GM23338 (cell line): ENCODE measurements around the gene KCNMA1. TPM values are rescaled to one million over a fixed set of nuclear protein-coding genes. Genes with fewer than 3 reads are reported as not detected.

Experiments used
- ATAC-seq: fragments of 200-7000 bp; cut with Tn5 transposase; 3 replicates; pipeline ENCODE4 v1.9.1; 2020
- DNase-seq: peaks from one replicate; pipeline ENCODE4 v3.0.0-alpha.2; 2015; ENCODE audit warnings: low spot score
- H2AFZ ChIP-seq: fragments of 200-600 bp; sonication (generic); 2 replicates; pipeline ENCODE4 v1.8.0; 2016; ENCODE audit warnings: antibody characterized with exemption, mild to moderate bottlenecking, moderate library complexity
- H3F3A ChIP-seq: fragments of 200-600 bp; sonication (generic); replicated peaks from 2 replicates; pipeline ENCODE4 v1.8.0; 2017; ENCODE audit warnings: antibody characterized with exemption, mixed run types, low read depth
- H3K27ac ChIP-seq: fragments of 200-600 bp; sonication (generic); 2 replicates; pipeline ENCODE4 v1.6.1; 2016; ENCODE audit warnings: low read depth
- H3K27me3 ChIP-seq: fragments of 200-600 bp; sonication (generic); 2 replicates; pipeline ENCODE4 v1.8.0; 2016; ENCODE audit warnings: mild to moderate bottlenecking, mixed run types, moderate library complexity; ENCODE audit not compliant: insufficient read depth
- H3K36me3 ChIP-seq: fragments of 200-600 bp; sonication (generic); 2 replicates; pipeline ENCODE4 v1.8.0; 2016; ENCODE audit warnings: mild to moderate bottlenecking; ENCODE audit not compliant: insufficient read depth
- H3K4me1 ChIP-seq: fragments of 200-600 bp; sonication (generic); 2 replicates; pipeline ENCODE4 v1.8.0; 2016; ENCODE audit warnings: mild to moderate bottlenecking, moderate library complexity; ENCODE audit not compliant: insufficient read depth
- H3K4me2 ChIP-seq: fragments of 200-600 bp; sonication (generic); 2 replicates; pipeline ENCODE4 v1.7.1; 2017; ENCODE audit warnings: mixed run types
- H3K4me3 ChIP-seq: fragments of 200-600 bp; sonication (generic); 2 replicates; pipeline ENCODE4 v1.6.1; 2016; ENCODE audit warnings: mixed run types
- H3K79me2 ChIP-seq: fragments of 200-600 bp; sonication (generic); replicated peaks from 2 replicates; pipeline ENCODE4 v1.8.0; 2017; ENCODE audit warnings: mild to moderate bottlenecking; ENCODE audit not compliant: insufficient read depth
- H3K9me2 ChIP-seq: fragments of 200-600 bp; sonication (generic); 2 replicates; pipeline ENCODE4 v1.8.0; 2017; ENCODE audit not compliant: insufficient read depth
- H4K20me1 ChIP-seq: fragments of 200-600 bp; sonication (generic); replicated peaks from 2 replicates; pipeline ENCODE4 v1.8.0; 2017; ENCODE audit warnings: mild to moderate bottlenecking; ENCODE audit not compliant: insufficient read depth
- H3K27ac Mint-ChIP-seq: 2 replicates; pipeline ENCODE4 v1.8.0; 2020; ENCODE audit warnings: inconsistent platforms, mild to moderate bottlenecking, moderate library complexity, mixed read lengths
- H3K27me3 Mint-ChIP-seq: 3 replicates; pipeline ENCODE4 v1.8.0; 2022; ENCODE audit warnings: low read depth, mild to moderate bottlenecking, moderate library complexity, mixed read lengths, inconsistent platforms; ENCODE audit not compliant: insufficient read depth, poor library complexity
- H3K36me3 Mint-ChIP-seq: 3 replicates; pipeline ENCODE4 v1.8.0; 2021; ENCODE audit warnings: low read depth, mild to moderate bottlenecking, inconsistent platforms, moderate library complexity, mixed read lengths
- H3K4me1 Mint-ChIP-seq: 3 replicates; pipeline ENCODE4 v1.8.0; 2020; ENCODE audit warnings: mild to moderate bottlenecking, inconsistent platforms, mixed read lengths
- H3K4me3 Mint-ChIP-seq: 3 replicates; pipeline ENCODE4 v1.8.0; 2021; ENCODE audit warnings: moderate library complexity, mild to moderate bottlenecking, inconsistent platforms, mixed read lengths
- H3K9me3 Mint-ChIP-seq: 3 replicates; pipeline ENCODE4 v1.8.0; 2020; ENCODE audit warnings: moderate library complexity, mild to moderate bottlenecking, inconsistent platforms, mixed read lengths
- ETS1 ChIP-seq: IDR thresholded peaks from 2 replicates; pipeline ENCODE4 v1.6.1; 2016; ENCODE audit warnings: antibody characterized with exemption
- JUNB ChIP-seq: IDR thresholded peaks from one replicate; pipeline ENCODE4 v1.6.1; 2016; ENCODE audit warnings: antibody characterized with exemption; ENCODE audit not compliant: unreplicated experiment
- NANOG ChIP-seq: IDR thresholded peaks from 2 replicates; pipeline ENCODE4 v1.6.1; 2016; ENCODE audit warnings: antibody characterized with exemption, borderline replicate concordance
- POLR2AphosphoS5 ChIP-seq: IDR thresholded peaks from 2 replicates; pipeline ENCODE4 v1.6.1; 2016; ENCODE audit warnings: antibody characterized with exemption, low read depth
- ZNF114 ChIP-seq: fragments of 250-450 bp; sonication (Bioruptor Pico); IDR thresholded peaks from 2 replicates; pipeline ENCODE4 v1.5.0; 2020; ENCODE audit warnings: mild to moderate bottlenecking, moderate library complexity
- ZNF331 ChIP-seq: fragments of 250-450 bp; sonication (Bioruptor Pico); IDR thresholded peaks from 2 replicates; pipeline ENCODE4 v1.5.0; 2020; ENCODE audit warnings: low read depth, mild to moderate bottlenecking, moderate library complexity
- polyA plus RNA-seq: library from polyadenylated mRNA; unstranded; fragments of >200 nt; fragmentation: Nextera tagmentation; extraction: Ambion mirVana; gene quantifications from 2 replicates; pipeline ENCODE4 v1.2.1, GENCODE V29; 2016
- total RNA-seq: library from RNA; depleted of rRNA; stranded (reverse); fragments of >200 nt; shearing (Covaris generic); gene quantifications from 2 replicates; pipeline ENCODE4 v1.2.3, GENCODE V29; 2014
- TF ChIP-seq, protein P1 (sequence below), 2 experiments: fragments of 200-600 bp in 1 of 2; sonication (generic) in 1 of 2; conservative IDR thresholded peaks; 2 replicates each; pipeline versions ENCODE4 v1.5.1 to v1.6.1; 2016 to 2017; ENCODE audit warnings: antibody characterized with exemption in 2 of 2, low read depth in 2 of 2, mild to moderate bottlenecking in 2 of 2, moderate library complexity in 1 of 2

The KCNMA1 gene
- total and polyA plus RNA-seq, 2 experiments from 2014 or later: 8.2 to 9.0 TPM

- DNase-seq (peak; percentile 89), ATAC-seq (peak; percentile 84)
- H3K4me2 ChIP-seq: peak overlapping the region; percentile 32; the same call in 1 of the 2 replicates
- no peaks in the 10 kb centered on the region for H3K79me2 ChIP-seq
- Mint-ChIP-seq H3K27ac (no peak overlapping the region), H3K9me3 (no peaks in the 10 kb centered on the region), H3K27me3 (peaks cover 8% of the 10 kb centered on the region), H3K4me3 (no peak overlapping the region), H3K4me1 (peaks cover 54% of the 10 kb centered on the region), H3K36me3 (no peaks in the 10 kb centered on the region)
- H3F3A ChIP-seq: no peaks in the 10 kb centered on the region
- no peaks in the 10 kb centered on the region for H3K36me3 ChIP-seq
- no peaks in the 10 kb centered on the region for H4K20me1 ChIP-seq
- TF ChIP-seq, protein P1, sequence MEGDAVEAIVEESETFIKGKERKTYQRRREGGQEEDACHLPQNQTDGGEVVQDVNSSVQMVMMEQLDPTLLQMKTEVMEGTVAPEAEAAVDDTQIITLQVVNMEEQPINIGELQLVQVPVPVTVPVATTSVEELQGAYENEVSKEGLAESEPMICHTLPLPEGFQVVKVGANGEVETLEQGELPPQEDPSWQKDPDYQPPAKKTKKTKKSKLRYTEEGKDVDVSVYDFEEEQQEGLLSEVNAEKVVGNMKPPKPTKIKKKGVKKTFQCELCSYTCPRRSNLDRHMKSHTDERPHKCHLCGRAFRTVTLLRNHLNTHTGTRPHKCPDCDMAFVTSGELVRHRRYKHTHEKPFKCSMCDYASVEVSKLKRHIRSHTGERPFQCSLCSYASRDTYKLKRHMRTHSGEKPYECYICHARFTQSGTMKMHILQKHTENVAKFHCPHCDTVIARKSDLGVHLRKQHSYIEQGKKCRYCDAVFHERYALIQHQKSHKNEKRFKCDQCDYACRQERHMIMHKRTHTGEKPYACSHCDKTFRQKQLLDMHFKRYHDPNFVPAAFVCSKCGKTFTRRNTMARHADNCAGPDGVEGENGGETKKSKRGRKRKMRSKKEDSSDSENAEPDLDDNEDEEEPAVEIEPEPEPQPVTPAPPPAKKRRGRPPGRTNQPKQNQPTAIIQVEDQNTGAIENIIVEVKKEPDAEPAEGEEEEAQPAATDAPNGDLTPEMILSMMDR (conservative IDR thresholded peaks at IDR 0.05; ENCODE audit: low read depth in 2 of 2): peak; percentile 71 to 74
- no peak for TF ChIP-seq ZNF114 (CRISPR knock-in tag)
- no peak for TF ChIP-seq POLR2AphosphoS5
- no peak for TF ChIP-seq JUNB
- no peak for TF ChIP-seq ZNF331
- H3K4me3 ChIP-seq: no peak overlapping the region
- H3K9me2 ChIP-seq: peaks cover 6% of the 10 kb centered on the region; the same call in 1 of the 2 replicates
- H3K4me1 ChIP-seq: peaks cover 31% of the 10 kb centered on the region
- H3K27ac ChIP-seq: no peak overlapping the region
- H3K27me3 ChIP-seq: no peaks in the 10 kb centered on the region
- H2AFZ ChIP-seq: no peak overlapping the region
Observed at GRCh38 chr10:77082601-77083252, 554.9 kb downstream of the KCNMA1 start.

DNA sequence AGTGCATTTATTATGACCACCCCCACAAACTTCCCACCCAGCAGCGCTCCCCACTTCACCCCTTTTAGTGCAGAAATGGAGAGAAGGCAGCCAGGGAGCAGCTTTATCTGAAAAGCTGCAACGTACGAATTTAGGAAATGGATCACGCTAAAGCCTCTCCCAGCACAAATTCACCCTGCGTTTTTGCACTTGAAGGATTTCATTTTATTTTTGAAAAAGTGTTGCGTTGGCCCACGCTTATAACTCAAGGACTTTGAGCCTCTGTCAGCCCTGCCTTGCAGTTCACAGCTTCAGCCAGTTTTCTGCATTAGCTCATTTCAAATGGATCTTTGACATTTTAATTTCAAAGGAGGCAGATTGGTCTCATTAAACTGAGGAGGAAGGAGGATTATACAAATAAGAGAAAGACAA, 556.1 kb downstream of the KCNMA1 start:
- Histone ChIP-seq H4K20me1 (no peaks in the 10 kb centered on the region), H3K27ac (no peak overlapping the region; the same call in 1 of the 2 replicates), H3K36me3 (no peaks in the 10 kb centered on the region), H3K4me1 (peaks cover 31% of the 10 kb centered on the region), H3K4me3 (peak overlapping the region; percentile 34), H3K79me2 (no peaks in the 10 kb centered on the region), H3K4me2 (peak overlapping the region; percentile 74), H2AFZ (no peak overlapping the region), H3K27me3 (no peaks in the 10 kb centered on the region), H3K9me2 (peaks cover 6% of the 10 kb centered on the region; the same call in 1 of the 2 replicates), H3F3A (no peaks in the 10 kb centered on the region)
- ATAC-seq (peak; percentile 37; the same call in 2 of the 3 replicates), DNase-seq (peak; percentile 45)
- H3K27me3 Mint-ChIP-seq: peaks cover 11% of the 10 kb centered on the region
- peaks cover 57% of the 10 kb centered on the region for H3K4me1 Mint-ChIP-seq
- TF ChIP-seq ETS1: no peak
- peak; percentile 87 for TF ChIP-seq NANOG
- no peaks in the 10 kb centered on the region for H3K9me3 Mint-ChIP-seq
- H3K36me3 Mint-ChIP-seq: no peaks in the 10 kb centered on the region
- peak overlapping the region; percentile 83 for H3K27ac Mint-ChIP-seq
- peak overlapping the region; percentile 68 for H3K4me3 Mint-ChIP-seq
